ENCODE results near the gene TMEM219.

Gene TMEM219

GRCh38 chr16:29992344-29992967, 30.6 kb downstream of the TMEM219 start:
- TF ChIP-seq, protein P1, sequence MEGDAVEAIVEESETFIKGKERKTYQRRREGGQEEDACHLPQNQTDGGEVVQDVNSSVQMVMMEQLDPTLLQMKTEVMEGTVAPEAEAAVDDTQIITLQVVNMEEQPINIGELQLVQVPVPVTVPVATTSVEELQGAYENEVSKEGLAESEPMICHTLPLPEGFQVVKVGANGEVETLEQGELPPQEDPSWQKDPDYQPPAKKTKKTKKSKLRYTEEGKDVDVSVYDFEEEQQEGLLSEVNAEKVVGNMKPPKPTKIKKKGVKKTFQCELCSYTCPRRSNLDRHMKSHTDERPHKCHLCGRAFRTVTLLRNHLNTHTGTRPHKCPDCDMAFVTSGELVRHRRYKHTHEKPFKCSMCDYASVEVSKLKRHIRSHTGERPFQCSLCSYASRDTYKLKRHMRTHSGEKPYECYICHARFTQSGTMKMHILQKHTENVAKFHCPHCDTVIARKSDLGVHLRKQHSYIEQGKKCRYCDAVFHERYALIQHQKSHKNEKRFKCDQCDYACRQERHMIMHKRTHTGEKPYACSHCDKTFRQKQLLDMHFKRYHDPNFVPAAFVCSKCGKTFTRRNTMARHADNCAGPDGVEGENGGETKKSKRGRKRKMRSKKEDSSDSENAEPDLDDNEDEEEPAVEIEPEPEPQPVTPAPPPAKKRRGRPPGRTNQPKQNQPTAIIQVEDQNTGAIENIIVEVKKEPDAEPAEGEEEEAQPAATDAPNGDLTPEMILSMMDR (IDR thresholded peaks at IDR 0.05; ENCODE audit: insufficient read depth, low read depth, low read length, missing control alignments): no peak
- DNase-seq (ENCODE audit: low read depth): no peak
- no peak overlapping the region for H3K4me3 ChIP-seq (ENCODE audit: low read depth, low read length)

GRCh38 chr16:29993191-29993902, 31.5 kb downstream of the TMEM219 start:
- TF ChIP-seq, protein P1 (IDR thresholded peaks at IDR 0.05; ENCODE audit: insufficient read depth, low read depth, low read length, missing control alignments): no peak
- no peak for DNase-seq (ENCODE audit: low read depth)
- H3K4me3 ChIP-seq (ENCODE audit: low read depth, low read length): no peak overlapping the region

DNA sequence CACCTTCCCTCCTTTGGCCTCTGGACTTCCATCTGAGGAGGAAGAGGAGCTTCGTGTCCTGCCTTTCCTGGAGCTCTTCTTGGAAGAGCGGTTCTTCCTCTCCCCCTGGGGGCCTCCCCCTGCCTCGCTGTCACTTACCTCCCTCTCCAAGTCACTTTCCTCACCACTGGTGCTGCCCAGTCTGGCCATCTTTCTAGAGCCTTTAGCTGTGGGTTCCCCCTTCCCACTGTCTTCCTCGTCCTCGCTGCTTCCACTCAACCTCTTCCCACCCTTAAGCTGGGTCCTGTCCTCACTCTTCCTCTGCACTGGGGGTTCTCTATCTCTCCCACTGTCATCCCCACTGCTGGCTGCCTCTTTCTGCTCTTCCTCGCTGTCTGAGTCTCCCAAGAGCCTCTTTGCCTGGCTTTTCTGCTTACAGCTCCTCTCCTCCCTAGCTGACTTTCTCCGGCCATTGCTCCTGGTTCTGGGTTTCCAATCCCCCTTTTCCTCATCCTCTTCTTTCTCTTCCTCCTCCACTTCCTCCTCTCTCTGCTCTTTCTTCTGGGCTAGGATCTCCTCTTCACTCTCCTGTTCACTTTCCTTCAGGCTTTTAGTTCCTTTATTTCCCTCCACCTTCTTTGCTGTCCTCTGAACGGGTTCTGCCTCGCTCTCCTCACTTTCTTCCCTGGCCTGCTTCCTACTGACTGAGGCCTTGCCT, 32.2 kb downstream of the TMEM219 start:
- H3K4me3 ChIP-seq (ENCODE audit: low read depth, low read length): no peak overlapping the region
- TF ChIP-seq, protein P1 (IDR thresholded peaks at IDR 0.05; ENCODE audit: insufficient read depth, low read depth, low read length, missing control alignments): no peak
- DNase-seq (ENCODE audit: low read depth): no peak

- TF ChIP-seq, protein P1 (IDR thresholded peaks at IDR 0.05; ENCODE audit: insufficient read depth, low read depth, low read length, missing control alignments): no peak
- peak; percentile 31 for DNase-seq (ENCODE audit: low read depth)
- H3K4me3 ChIP-seq (ENCODE audit: low read depth, low read length): peak overlapping the region; percentile 83
These were observed 32.9 kb downstream of the TMEM219 start for GRCh38 chr16:29994600-29995323.

DNA sequence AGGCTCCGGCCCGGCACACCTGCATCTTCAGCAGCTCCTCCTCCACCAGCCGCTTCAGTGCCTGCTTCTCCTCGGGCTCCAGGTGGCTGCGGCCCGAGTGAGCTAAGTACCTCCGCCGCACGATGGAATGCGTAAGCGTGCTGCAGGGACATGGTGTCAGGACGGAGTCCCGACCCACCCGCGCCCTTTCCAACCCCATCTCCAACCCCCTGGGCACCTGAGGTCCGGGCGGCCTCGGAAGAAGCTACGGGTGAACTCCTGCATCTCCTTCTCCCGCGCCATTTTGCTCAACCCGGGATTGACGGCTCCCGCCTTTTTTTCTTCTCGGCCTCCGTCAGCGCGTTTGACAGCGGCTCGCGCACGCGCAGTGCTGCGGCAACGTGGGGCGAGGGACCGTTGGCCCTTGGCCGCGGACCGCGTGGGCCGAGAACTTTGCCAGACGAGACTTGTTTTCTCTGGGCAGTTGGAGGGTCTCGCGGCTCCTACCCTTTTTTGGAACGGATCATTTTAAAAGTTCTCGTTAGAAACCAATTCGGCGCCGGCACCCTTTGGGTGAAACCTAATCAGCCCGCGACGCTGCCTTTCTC, 33.5 kb downstream of the TMEM219 start, which contains the start of gene HIRIP3:
Gene HIRIP3 (minus strand): TSS at position 294 of the 587 bp plus-strand sequence. CDS start 12 bp downstream, at position 282.
- TF ChIP-seq, protein P1 (IDR thresholded peaks at IDR 0.05; ENCODE audit: insufficient read depth, low read depth, low read length, missing control alignments): no peak
- peak; percentile 92 for DNase-seq (ENCODE audit: low read depth)
- peak within 1 kb of the TSS; percentile 83 for H3K4me3 ChIP-seq (ENCODE audit: low read depth, low read length)
